ENCODE measurements around the gene PLEKHG4B. TPM values are rescaled to one million over a fixed set of nuclear protein-coding genes. Genes with fewer than 3 reads are reported as not detected.

PLEKHG4B gene
- total RNA-seq, 4 donors from 2014 or later = 5.5 to 10.9 (median 7.1) TPM

DNA sequence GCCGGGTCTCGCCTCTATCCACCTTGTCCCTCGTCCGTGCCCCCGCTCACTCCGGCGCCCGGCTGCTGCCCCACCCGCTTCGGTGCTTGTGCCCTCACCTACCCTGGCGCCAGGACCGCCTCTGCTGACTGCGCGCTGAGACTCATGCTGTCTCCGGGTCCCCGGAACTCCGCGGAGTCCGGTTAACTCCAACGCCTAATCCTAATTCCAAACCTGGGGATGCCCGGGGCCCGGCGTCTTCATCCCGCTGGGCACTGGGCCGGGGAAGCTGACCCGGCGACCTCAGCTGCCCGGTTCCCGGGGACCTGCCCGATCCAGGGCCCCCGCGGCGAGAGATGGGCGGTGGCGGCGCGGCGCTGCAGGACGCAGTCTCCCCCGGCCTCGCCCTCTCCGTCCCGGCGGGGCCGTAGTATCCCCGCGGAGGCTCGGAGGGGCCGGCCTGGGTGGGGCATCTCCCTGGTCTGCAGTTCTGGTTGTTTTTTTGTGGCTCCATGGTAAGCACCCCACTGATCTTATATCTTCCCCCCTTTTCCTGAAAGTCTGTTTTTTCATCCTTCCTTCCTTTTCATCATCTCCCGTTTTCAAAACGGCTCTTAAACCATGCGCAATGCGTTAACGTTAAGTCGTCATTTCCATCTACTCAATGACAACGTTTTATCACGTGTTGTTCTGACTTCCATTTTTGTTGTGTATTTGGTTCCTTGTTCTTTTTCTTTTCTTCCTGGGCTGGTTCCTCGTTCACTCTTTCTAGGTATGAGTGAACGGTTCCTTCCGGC lies 41.1 kb upstream of the PLEKHG4B start:
- Histone ChIP-seq H3K36me3 (no peaks in the 10 kb centered on the region), H3K9me3 (no peaks in the 10 kb centered on the region), H3K27me3 (no peaks in the 10 kb centered on the region), H3K4me1 (peaks cover 6 to 13% of the 10 kb centered on the region in 2 donors), H3K27ac (no peak overlapping the region), H3K4me3 (replicated peaks in 1 of 3) (no peak overlapping the region)
- TF ChIP-seq, protein P1, sequence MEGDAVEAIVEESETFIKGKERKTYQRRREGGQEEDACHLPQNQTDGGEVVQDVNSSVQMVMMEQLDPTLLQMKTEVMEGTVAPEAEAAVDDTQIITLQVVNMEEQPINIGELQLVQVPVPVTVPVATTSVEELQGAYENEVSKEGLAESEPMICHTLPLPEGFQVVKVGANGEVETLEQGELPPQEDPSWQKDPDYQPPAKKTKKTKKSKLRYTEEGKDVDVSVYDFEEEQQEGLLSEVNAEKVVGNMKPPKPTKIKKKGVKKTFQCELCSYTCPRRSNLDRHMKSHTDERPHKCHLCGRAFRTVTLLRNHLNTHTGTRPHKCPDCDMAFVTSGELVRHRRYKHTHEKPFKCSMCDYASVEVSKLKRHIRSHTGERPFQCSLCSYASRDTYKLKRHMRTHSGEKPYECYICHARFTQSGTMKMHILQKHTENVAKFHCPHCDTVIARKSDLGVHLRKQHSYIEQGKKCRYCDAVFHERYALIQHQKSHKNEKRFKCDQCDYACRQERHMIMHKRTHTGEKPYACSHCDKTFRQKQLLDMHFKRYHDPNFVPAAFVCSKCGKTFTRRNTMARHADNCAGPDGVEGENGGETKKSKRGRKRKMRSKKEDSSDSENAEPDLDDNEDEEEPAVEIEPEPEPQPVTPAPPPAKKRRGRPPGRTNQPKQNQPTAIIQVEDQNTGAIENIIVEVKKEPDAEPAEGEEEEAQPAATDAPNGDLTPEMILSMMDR (IDR thresholded peaks at IDR 0.05) = no peak
- no peak for TF ChIP-seq POLR2A (IDR thresholded peaks at IDR 0.05)
- intact Hi-C loops (cut with DNase I) = no loop called here
- WGBS, 2 donors = 74 to 79% methylated on average over 52 to 60 of the region's 60 CpGs
- DNase-seq = no peak

DNA sequence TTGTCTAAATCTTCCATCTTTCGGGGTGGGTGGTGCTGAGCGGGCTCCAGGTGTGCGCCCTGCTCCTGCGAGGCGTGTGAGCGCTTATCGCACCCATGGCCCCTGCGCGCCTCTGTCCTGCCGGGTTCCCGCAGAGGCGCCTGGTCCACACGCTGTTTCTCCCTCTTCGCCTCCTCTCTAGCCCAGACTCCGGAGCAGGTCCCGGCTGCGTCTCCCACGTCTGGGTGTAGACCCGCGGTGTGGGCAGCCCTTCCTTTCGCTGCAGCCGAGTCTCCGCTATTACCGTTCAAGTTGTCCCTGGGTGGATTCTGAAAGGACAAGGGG lies 40.5 kb upstream of the PLEKHG4B start:
- DNase-seq = no peak

GRCh38 chr5:53381-54174 lies 38.4 kb upstream of the PLEKHG4B start:
- DNase-seq = peak; percentile 81 to 84
- Histone ChIP-seq H3K9me3 (no peaks in the 10 kb centered on the region), H3K4me3 (replicated peaks in 1 of 3) (peak overlapping the region in 2 of 3 donors; percentile 25 to 51), H3K27ac (no peak overlapping the region), H3K27me3 (no peaks in the 10 kb centered on the region), H3K4me1 (peaks cover 6 to 13% of the 10 kb centered on the region in 2 donors), H3K36me3 (no peaks in the 10 kb centered on the region)
- 0% methylated on average over 34 of the region's 84 CpGs; no CpG with 5 or more reads in 1 of the 2 donors for WGBS, 2 donors
- TF ChIP-seq POLR2A (IDR thresholded peaks at IDR 0.05) = peak in 1 of 2 donors; percentile 51
- TF ChIP-seq, protein P1 (IDR thresholded peaks at IDR 0.05) = peak in 3 of 6 experiments; percentile 4 to 46 (median 32)
- intact Hi-C loops (cut with DNase I) = no loop called here

More for the DNA sequence above, 40.5 kb upstream of the PLEKHG4B start:
- no peak overlapping the region for H3K4me3 ChIP-seq (replicated peaks in 1 of 3)
- no peak for TF ChIP-seq POLR2A (IDR thresholded peaks at IDR 0.05)
- TF ChIP-seq, protein P1 (IDR thresholded peaks at IDR 0.05) = no peak
- H3K4me1 ChIP-seq = peaks cover 6 to 13% of the 10 kb centered on the region in 2 donors
- H3K27me3 ChIP-seq = no peaks in the 10 kb centered on the region
- H3K9me3 ChIP-seq = no peaks in the 10 kb centered on the region
- 76 to 81% methylated on average over 24 of the region's 24 CpGs for whole genome bisulfite sequencing, 2 donors
- no peaks in the 10 kb centered on the region for H3K36me3 ChIP-seq
- intact Hi-C loops (cut with DNase I) = no loop called here
- no peak overlapping the region for H3K27ac ChIP-seq

- TF ChIP-seq, protein P1 (IDR thresholded peaks at IDR 0.05) = no peak
- no peak for TF ChIP-seq POLR2A (IDR thresholded peaks at IDR 0.05)
- H3K27ac ChIP-seq = no peak overlapping the region
- 19 to 27% methylated on average over 17 to 18 of the region's 20 CpGs for WGBS, 2 donors
- intact Hi-C loops (cut with DNase I) = no loop called here
- no peaks in the 10 kb centered on the region for H3K27me3 ChIP-seq
- peaks cover 6 to 13% of the 10 kb centered on the region in 2 donors for H3K4me1 ChIP-seq
- H3K9me3 ChIP-seq = no peaks in the 10 kb centered on the region
- no peaks in the 10 kb centered on the region for H3K36me3 ChIP-seq
- peak overlapping the region in 2 of 3 donors; percentile 25 to 51 for H3K4me3 ChIP-seq (replicated peaks in 1 of 3)
- no peak for DNase-seq
These were observed 37.7 kb upstream of the PLEKHG4B start for GRCh38 chr5:54175-54730.

Data from thyroid gland (tissue), 4 donors.